Natural killer cell (primary cell): ENCODE data around the gene MUC5B. TPM values are rescaled to one million over a fixed set of nuclear protein-coding genes. Genes with fewer than 3 reads are reported as not detected.
A peak's percentile ranks its signal among the peaks of the same experiment; 100 is the strongest.

Source experiments
- ATAC-seq, 3 donors: fragments of 150-1000 bp in 2 of 3; fragments of 200-7000 bp in 1 of 3; cut with Tn5 transposase; 1 replicate in 1 of 3; 2 replicates in 2 of 3; pipeline ENCODE4 v1.10.0; 2021; ENCODE audit warnings: mild to moderate bottlenecking in 2 of 3, moderate library complexity in 2 of 3
- DNase-seq, 2 donors: peaks; one replicate each; pipeline versions ENCODE4 v3.0.0 to v3.0.0-alpha.2; 2013 to 2021; ENCODE audit warnings: mixed read lengths in 1 of 2
- H3K27ac ChIP-seq: one replicate; pipeline ENCODE4 v1.5.1; 2013; ENCODE audit warnings: mild to moderate bottlenecking, low read length
- H3K27me3 ChIP-seq: one replicate; pipeline ENCODE4 v1.6.1; 2013; ENCODE audit warnings: low read length; ENCODE audit not compliant: control insufficient read depth, insufficient read depth
- H3K36me3 ChIP-seq: one replicate; pipeline ENCODE4 v1.6.1; 2013; ENCODE audit warnings: low read length; ENCODE audit not compliant: control insufficient read depth, insufficient read depth
- H3K4me1 ChIP-seq: one replicate; pipeline ENCODE4 v1.6.1; 2013; ENCODE audit warnings: low read length; ENCODE audit not compliant: control insufficient read depth, insufficient read depth
- H3K4me3 ChIP-seq: one replicate; pipeline ENCODE4 v1.5.1; 2013; ENCODE audit warnings: low read length
- H3K9me3 ChIP-seq: one replicate; pipeline ENCODE4 v1.6.1; 2013; ENCODE audit warnings: low read length; ENCODE audit not compliant: control insufficient read depth, insufficient read depth
- H3K27ac Mint-ChIP-seq, 2 donors: one replicate each; pipeline ENCODE4 v1.8.0; 2022; ENCODE audit warnings: mild to moderate bottlenecking in 2 of 2, mixed read lengths in 2 of 2, moderate library complexity in 1 of 2
- H3K27me3 Mint-ChIP-seq, 2 donors: one replicate each; pipeline ENCODE4 v1.8.0; 2022; ENCODE audit warnings: low read depth in 2 of 2, mixed read lengths in 2 of 2
- H3K36me3 Mint-ChIP-seq: one replicate; pipeline ENCODE4 v1.8.0; 2022; ENCODE audit warnings: mixed read lengths
- H3K4me1 Mint-ChIP-seq, 2 donors: one replicate each; pipeline ENCODE4 v1.8.0; 2022; ENCODE audit warnings: mixed read lengths in 2 of 2
- H3K4me3 Mint-ChIP-seq: one replicate; pipeline ENCODE4 v1.8.0; 2022; ENCODE audit warnings: mild to moderate bottlenecking, moderate library complexity, mixed read lengths
- H3K9me3 Mint-ChIP-seq, 2 donors: one replicate each; pipeline ENCODE4 v1.8.0; 2022; ENCODE audit warnings: mixed read lengths in 2 of 2
- WGBS: methylation state at CpG from one replicate; pipeline ENCODE4 v1.1.7; 2013; ENCODE audit warnings: missing lambda C conversion rate; ENCODE audit not compliant: insufficient coverage; 5-methylcytosine and 5-hydroxymethylcytosine counted together
- intact Hi-C: fragments of 100-400 bp; cut with micrococcal nuclease; formaldehyde crosslinking; loops from one replicate; pipeline ENCODE4 v1.14.2; 2022
- total RNA-seq, 4 donors: library from RNA; stranded (reverse); fragments of 120-200 nt in 1 of 4; gene quantifications; one replicate each; pipeline versions ENCODE4 v1.2.3 to v1.2.4, GENCODE V29; 2013 to 2022
- TF ChIP-seq, protein P1 (sequence below): fragments of 200-600 bp; IDR thresholded peaks from one replicate; pipeline ENCODE4 v1.8.0; 2022; ENCODE audit warnings: antibody characterized with exemption

Gene MUC5B
- total RNA-seq, 3 donors from 2014 or later (not counting 1 experiment from before 2014, with no cell fraction given), result not detected

DNA sequence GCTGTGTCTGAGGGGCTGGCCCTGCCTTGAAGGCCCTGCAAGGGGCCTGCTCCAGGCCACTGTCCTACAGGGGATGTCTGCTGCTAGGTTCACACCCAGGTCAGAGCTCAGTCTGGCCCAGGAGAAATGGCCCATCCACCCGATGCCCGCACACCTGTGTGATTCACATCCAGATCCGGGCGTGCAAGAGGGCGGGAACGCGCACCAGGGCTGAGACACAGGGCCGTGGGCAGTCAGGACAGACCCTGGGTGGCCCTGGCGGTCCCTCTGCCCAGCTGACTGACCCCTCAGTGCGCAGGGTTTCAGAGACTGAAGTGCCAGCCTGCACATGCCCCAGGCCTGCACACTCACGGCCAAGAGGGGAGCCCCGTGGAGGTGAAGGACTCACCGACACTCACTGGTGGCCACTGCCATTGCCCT is 79.2 kb downstream of the MUC5B start:
- no peaks in the 10 kb centered on the region for H3K27me3 Mint-ChIP-seq
- H3K4me3 ChIP-seq, result no peak overlapping the region
- peaks cover 2% of the 10 kb centered on the region for H3K36me3 ChIP-seq
- peaks cover 9% of the 10 kb centered on the region for H3K4me1 ChIP-seq
- TF ChIP-seq, protein P1, sequence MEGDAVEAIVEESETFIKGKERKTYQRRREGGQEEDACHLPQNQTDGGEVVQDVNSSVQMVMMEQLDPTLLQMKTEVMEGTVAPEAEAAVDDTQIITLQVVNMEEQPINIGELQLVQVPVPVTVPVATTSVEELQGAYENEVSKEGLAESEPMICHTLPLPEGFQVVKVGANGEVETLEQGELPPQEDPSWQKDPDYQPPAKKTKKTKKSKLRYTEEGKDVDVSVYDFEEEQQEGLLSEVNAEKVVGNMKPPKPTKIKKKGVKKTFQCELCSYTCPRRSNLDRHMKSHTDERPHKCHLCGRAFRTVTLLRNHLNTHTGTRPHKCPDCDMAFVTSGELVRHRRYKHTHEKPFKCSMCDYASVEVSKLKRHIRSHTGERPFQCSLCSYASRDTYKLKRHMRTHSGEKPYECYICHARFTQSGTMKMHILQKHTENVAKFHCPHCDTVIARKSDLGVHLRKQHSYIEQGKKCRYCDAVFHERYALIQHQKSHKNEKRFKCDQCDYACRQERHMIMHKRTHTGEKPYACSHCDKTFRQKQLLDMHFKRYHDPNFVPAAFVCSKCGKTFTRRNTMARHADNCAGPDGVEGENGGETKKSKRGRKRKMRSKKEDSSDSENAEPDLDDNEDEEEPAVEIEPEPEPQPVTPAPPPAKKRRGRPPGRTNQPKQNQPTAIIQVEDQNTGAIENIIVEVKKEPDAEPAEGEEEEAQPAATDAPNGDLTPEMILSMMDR, result no peak
- DNase-seq (no peak), ATAC-seq (no peak)
- H3K9me3 ChIP-seq, result no peaks in the 10 kb centered on the region
- no peak overlapping the region for H3K4me3 Mint-ChIP-seq
- intact Hi-C loops, result no loop called here
- H3K27ac ChIP-seq, result no peak overlapping the region
- peaks cover 23 to 36% of the 10 kb centered on the region in 2 donors for H3K4me1 Mint-ChIP-seq
- H3K27ac Mint-ChIP-seq, result peak overlapping the region in 1 of 2 donors; percentile 40
- no peaks in the 10 kb centered on the region for H3K36me3 Mint-ChIP-seq
- 90% methylated on average over 13 of the region's 13 CpGs for WGBS
- H3K9me3 Mint-ChIP-seq, result no peaks in the 10 kb centered on the region
- H3K27me3 ChIP-seq, result no peaks in the 10 kb centered on the region

DNA sequence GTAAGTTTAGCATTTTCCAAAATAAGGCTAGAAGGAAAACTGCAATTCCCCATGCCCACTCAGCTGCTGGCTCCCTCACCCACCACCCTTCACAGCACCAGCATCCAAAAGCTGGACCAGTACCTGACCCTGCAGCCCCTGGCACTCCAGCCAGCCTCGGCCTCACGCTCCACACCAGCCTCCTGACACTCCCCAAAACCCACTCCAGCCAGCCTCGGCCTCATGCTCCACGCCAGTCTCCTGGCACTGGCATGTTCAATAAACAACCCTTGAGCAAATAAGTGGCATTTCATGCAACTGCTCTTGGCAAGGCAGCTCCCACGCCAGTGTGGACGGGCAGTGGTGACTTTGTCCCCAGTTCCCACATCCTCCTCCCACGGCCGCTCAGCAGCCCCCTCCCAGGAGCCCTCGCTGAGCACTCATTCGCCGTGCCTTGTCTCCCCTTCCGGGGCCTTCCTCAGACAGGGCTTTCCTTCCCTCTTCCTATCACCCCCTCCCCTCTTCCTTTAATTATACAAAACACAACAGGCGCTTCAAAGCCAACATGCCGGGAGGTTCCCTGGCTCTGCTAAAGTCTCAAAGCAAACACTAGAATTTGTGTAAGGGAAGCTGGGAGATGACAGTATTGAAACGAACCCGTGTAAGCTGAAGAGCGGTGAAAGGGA is 79.7 kb downstream of the MUC5B start:
- peaks cover 15% of the 10 kb centered on the region for H3K4me1 ChIP-seq

DNA sequence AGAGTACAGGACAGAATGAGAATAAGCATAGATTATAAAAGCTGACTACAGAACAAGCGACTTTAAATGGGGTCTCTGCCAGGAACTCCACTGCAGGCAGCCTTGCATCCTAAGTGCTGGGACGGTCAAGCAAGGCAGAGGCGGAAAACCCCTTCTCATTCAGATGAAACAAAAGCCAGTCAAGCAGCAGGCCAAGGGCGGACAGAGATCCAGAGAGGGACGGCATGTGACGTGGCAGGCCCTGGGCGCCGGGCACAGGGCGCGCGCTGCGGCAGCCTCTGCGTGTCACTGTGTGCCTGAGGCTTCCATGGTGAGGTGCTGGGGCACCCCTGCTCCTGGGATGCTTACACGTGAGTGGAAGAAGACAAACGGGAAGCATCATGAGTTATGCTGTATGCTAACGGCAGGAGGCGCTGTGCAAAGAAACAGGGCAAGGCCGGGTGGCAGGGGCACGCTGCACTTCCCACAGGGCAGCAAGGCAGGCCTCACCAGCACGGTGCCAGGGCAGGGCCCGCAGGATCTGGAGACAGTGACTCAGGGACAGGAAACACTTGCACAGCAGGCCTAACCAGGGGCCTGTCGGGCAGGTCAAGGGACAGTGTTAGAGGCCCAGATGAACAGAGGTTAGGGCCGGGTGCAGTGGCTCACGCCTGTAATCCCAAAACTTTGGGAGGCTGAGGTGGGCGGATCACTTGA is 80.4 kb downstream of the MUC5B start:
- no peak overlapping the region for H3K4me3 ChIP-seq
- Mint-ChIP-seq H3K27me3 (no peaks in the 10 kb centered on the region), H3K4me3 (no peak overlapping the region), H3K4me1 (peaks cover 32 to 40% of the 10 kb centered on the region in 2 donors), H3K9me3 (no peaks in the 10 kb centered on the region), H3K36me3 (no peaks in the 10 kb centered on the region), H3K27ac (no peak overlapping the region)
- H3K4me1 ChIP-seq, result peaks cover 22% of the 10 kb centered on the region
- ATAC-seq (no peak), DNase-seq (no peak)
- TF ChIP-seq, protein P1, result no peak
- no peaks in the 10 kb centered on the region for H3K36me3 ChIP-seq
- H3K27me3 ChIP-seq, result no peaks in the 10 kb centered on the region
- intact Hi-C loops, result no loop called here
- 93% methylated on average over 25 of the region's 25 CpGs for WGBS
- no peaks in the 10 kb centered on the region for H3K9me3 ChIP-seq
- H3K27ac ChIP-seq, result no peak overlapping the region

More for the DNA sequence above, 79.7 kb downstream of the MUC5B start:
- peaks cover 28 to 41% of the 10 kb centered on the region in 2 donors for H3K4me1 Mint-ChIP-seq
- Histone ChIP-seq H3K9me3 (no peaks in the 10 kb centered on the region), H3K36me3 (peaks cover 2% of the 10 kb centered on the region), H3K27ac (no peak overlapping the region), H3K4me3 (no peak overlapping the region), H3K27me3 (no peaks in the 10 kb centered on the region)
- no peaks in the 10 kb centered on the region for H3K36me3 Mint-ChIP-seq
- H3K27me3 Mint-ChIP-seq, result no peaks in the 10 kb centered on the region
- intact Hi-C loops, result no loop called here
- H3K9me3 Mint-ChIP-seq, result no peaks in the 10 kb centered on the region
- DNase-seq, result no peak
- 95% methylated on average over 17 of the region's 17 CpGs for WGBS
- no peak overlapping the region for H3K27ac Mint-ChIP-seq
- no peak overlapping the region for H3K4me3 Mint-ChIP-seq
- TF ChIP-seq, protein P1, result no peak
- no peak for ATAC-seq
